HEK293 (cell line): ENCODE measurements around the gene COL9A3.

Source experiments
- CTCF ChIA-PET: fragments of 350-600 bp; formaldehyde crosslinking; extraction: SDS; loops from one replicate; lab custom pipeline; 2021; ENCODE audit warnings: antibody characterized with exemption; lab: Yijun Ruan, JAX
- POLR2A ChIA-PET: fragments of 300-600 bp; formaldehyde crosslinking; extraction: SDS; loops from one replicate; lab custom pipeline; 2020; ENCODE audit warnings: antibody characterized with exemption, inconsistent platforms; lab: Yijun Ruan, JAX
- H3K27ac ChIP-seq: fragments of 200-500 bp; sonication (Bioruptor generic); 2 replicates; pipeline ENCODE4 v1.5.1; 2014; ENCODE audit warnings: low read depth, low read length, control low read depth, inconsistent platforms; ENCODE audit errors: extremely low read depth
- H3K36me3 ChIP-seq, 2 experiments: fragments of 200-500 bp in 1 of 2; sonication (Bioruptor generic) in 1 of 2; 1 replicate in 1 of 2; 2 replicates in 1 of 2; pipeline ENCODE4 v1.5.1; 2014 to 2017; ENCODE audit warnings: inconsistent platforms in 2 of 2, low read length in 2 of 2; ENCODE audit not compliant: control insufficient read depth in 2 of 2, insufficient read depth in 1 of 2
- H3K4me1 ChIP-seq: fragments of 200-500 bp; sonication (Bioruptor generic); 2 replicates; pipeline ENCODE4 v1.5.1; 2014; ENCODE audit warnings: mild to moderate bottlenecking, low read length, inconsistent platforms; ENCODE audit not compliant: control insufficient read depth, insufficient read depth
- H3K4me3 ChIP-seq: 2 replicates; pipeline ENCODE4 v1.5.1; 2011; ENCODE audit warnings: low read depth, mild to moderate bottlenecking, control low read depth, low read length, moderate library complexity
- H3K9me3 ChIP-seq: fragments of 200-500 bp; sonication (Bioruptor generic); 2 replicates; pipeline ENCODE4 v1.5.1; 2014; ENCODE audit warnings: low read depth, low read length, inconsistent platforms; ENCODE audit not compliant: control insufficient read depth, insufficient read depth
- IKZF3 ChIP-seq: fragments of 450-650 bp; IDR thresholded peaks from 2 replicates; pipeline ENCODE4 v1.5.0; 2018; ENCODE audit warnings: missing biosample characterization, mild to moderate bottlenecking, missing genetic modification characterization, moderate library complexity
- KLF8 ChIP-seq: fragments of 450-650 bp; formaldehyde crosslinking; IDR thresholded peaks from 2 replicates; pipeline ENCODE4 v1.5.1; 2016; ENCODE audit warnings: missing biosample characterization, missing genetic modification characterization
- MEIS1 ChIP-seq: sonication (generic); formaldehyde crosslinking; IDR thresholded peaks from 2 replicates; pipeline ENCODE4 v1.8.1; 2022; ENCODE audit warnings: missing genetic modification reagents, mild to moderate bottlenecking, borderline replicate concordance
- SALL2 ChIP-seq: fragments of 450-650 bp; formaldehyde crosslinking; IDR thresholded peaks from 2 replicates; pipeline ENCODE4 v1.5.0; 2017; ENCODE audit warnings: missing biosample characterization, mild to moderate bottlenecking, missing genetic modification characterization, borderline replicate concordance
- YY2 ChIP-seq: fragments of 450-650 bp; formaldehyde crosslinking; IDR thresholded peaks from 2 replicates; pipeline ENCODE4 v1.5.1; 2016; ENCODE audit warnings: missing biosample characterization, missing genetic modification characterization
- ZBTB17 ChIP-seq: fragments of 450-650 bp; formaldehyde crosslinking; IDR thresholded peaks from 2 replicates; pipeline ENCODE4 v1.5.1; 2016; ENCODE audit warnings: missing biosample characterization, missing genetic modification characterization
- ZFHX2 ChIP-seq: fragments of 450-650 bp; formaldehyde crosslinking; conservative IDR thresholded peaks from 2 replicates; pipeline ENCODE4 v1.5.1; 2016; ENCODE audit warnings: missing biosample characterization, missing genetic modification characterization
- ZNF114 ChIP-seq: fragments of 450-650 bp; formaldehyde crosslinking; IDR thresholded peaks from 2 replicates; pipeline ENCODE4 v1.5.0; 2017; ENCODE audit warnings: missing biosample characterization, missing genetic modification characterization
- ZNF132 ChIP-seq: fragments of 450-650 bp; formaldehyde crosslinking; IDR thresholded peaks from 2 replicates; pipeline ENCODE4 v1.5.1; 2017; ENCODE audit warnings: missing biosample characterization, missing genetic modification characterization, borderline replicate concordance
- ZNF2 ChIP-seq: fragments of 450-650 bp; formaldehyde crosslinking; IDR thresholded peaks from 2 replicates; pipeline ENCODE4 v1.5.1; 2016; ENCODE audit warnings: missing biosample characterization, missing genetic modification characterization
- ZNF202 ChIP-seq: fragments of 450-650 bp; formaldehyde crosslinking; IDR thresholded peaks from 2 replicates; pipeline ENCODE4 v1.5.1; 2016; ENCODE audit warnings: missing biosample characterization, missing genetic modification characterization, borderline replicate concordance
- ZNF274 ChIP-seq, 2 experiments: fragments of 200-500 bp in 1 of 2; fragments of 450-650 bp in 1 of 2; sonication (Bioruptor generic) in 1 of 2; formaldehyde crosslinking in 1 of 2; IDR thresholded peaks; 2 replicates each; pipeline versions ENCODE4 v1.5.1 to v1.6.1; 2014 to 2016; ENCODE audit warnings: borderline replicate concordance in 1 of 2, inconsistent platforms in 1 of 2, low read length in 1 of 2, missing biosample characterization in 1 of 2, missing genetic modification characterization in 1 of 2
- ZNF354C ChIP-seq: fragments of 450-650 bp; formaldehyde crosslinking; IDR thresholded peaks from 2 replicates; pipeline ENCODE4 v1.5.1; 2016; ENCODE audit warnings: missing biosample characterization, missing genetic modification characterization, low read depth, borderline replicate concordance
- ZNF37A ChIP-seq: fragments of 450-650 bp; IDR thresholded peaks from 2 replicates; pipeline ENCODE4 v1.5.1; 2018; ENCODE audit warnings: missing biosample characterization, missing genetic modification characterization
- ZNF426 ChIP-seq: fragments of 450-650 bp; formaldehyde crosslinking; IDR thresholded peaks from 2 replicates; pipeline ENCODE4 v1.5.1; 2017; ENCODE audit warnings: missing biosample characterization, missing genetic modification characterization, mild to moderate bottlenecking, inconsistent platforms, moderate library complexity
- ZNF48 ChIP-seq: fragments of 450-650 bp; formaldehyde crosslinking; IDR thresholded peaks from 2 replicates; pipeline ENCODE4 v1.5.1; 2016; ENCODE audit warnings: missing biosample characterization, missing genetic modification characterization
- ZNF530 ChIP-seq: fragments of 450-650 bp; formaldehyde crosslinking; IDR thresholded peaks from 2 replicates; pipeline ENCODE4 v1.5.1; 2016; ENCODE audit warnings: low read depth, missing biosample characterization, missing genetic modification characterization
- ZNF596 ChIP-seq: fragments of 450-650 bp; IDR thresholded peaks from 2 replicates; pipeline ENCODE4 v1.5.0; 2018; ENCODE audit warnings: missing biosample characterization, mild to moderate bottlenecking, missing genetic modification characterization, moderate library complexity
- ZNF600 ChIP-seq: fragments of 450-650 bp; formaldehyde crosslinking; IDR thresholded peaks from 2 replicates; pipeline ENCODE4 v1.5.1; 2016; ENCODE audit warnings: missing biosample characterization, missing genetic modification characterization
- TF ChIP-seq, protein P1 (sequence below): fragments of 450-650 bp; formaldehyde crosslinking; IDR thresholded peaks from 2 replicates; pipeline ENCODE4 v1.5.1; 2016; ENCODE audit warnings: missing biosample characterization, missing genetic modification characterization
- TF ChIP-seq, protein P2 (sequence below): fragments of 450-650 bp; formaldehyde crosslinking; IDR thresholded peaks from 2 replicates; pipeline ENCODE4 v1.5.1; 2016; ENCODE audit warnings: missing biosample characterization, missing genetic modification characterization
- TF ChIP-seq, protein P3 (sequence below): fragments of 450-650 bp; formaldehyde crosslinking; IDR thresholded peaks from 2 replicates; pipeline ENCODE4 v1.5.1; 2016; ENCODE audit warnings: missing biosample characterization, missing genetic modification characterization
- TF ChIP-seq, protein P4 (sequence below): fragments of 450-650 bp; IDR thresholded peaks from 2 replicates; pipeline ENCODE4 v1.5.1; 2018; ENCODE audit warnings: missing biosample characterization, missing genetic modification characterization
- TF ChIP-seq, protein P5 (sequence below): fragments of 450-650 bp; formaldehyde crosslinking; IDR thresholded peaks from 2 replicates; pipeline ENCODE4 v1.5.1; 2016; ENCODE audit warnings: missing biosample characterization, missing genetic modification characterization

Gene COL9A3

DNA sequence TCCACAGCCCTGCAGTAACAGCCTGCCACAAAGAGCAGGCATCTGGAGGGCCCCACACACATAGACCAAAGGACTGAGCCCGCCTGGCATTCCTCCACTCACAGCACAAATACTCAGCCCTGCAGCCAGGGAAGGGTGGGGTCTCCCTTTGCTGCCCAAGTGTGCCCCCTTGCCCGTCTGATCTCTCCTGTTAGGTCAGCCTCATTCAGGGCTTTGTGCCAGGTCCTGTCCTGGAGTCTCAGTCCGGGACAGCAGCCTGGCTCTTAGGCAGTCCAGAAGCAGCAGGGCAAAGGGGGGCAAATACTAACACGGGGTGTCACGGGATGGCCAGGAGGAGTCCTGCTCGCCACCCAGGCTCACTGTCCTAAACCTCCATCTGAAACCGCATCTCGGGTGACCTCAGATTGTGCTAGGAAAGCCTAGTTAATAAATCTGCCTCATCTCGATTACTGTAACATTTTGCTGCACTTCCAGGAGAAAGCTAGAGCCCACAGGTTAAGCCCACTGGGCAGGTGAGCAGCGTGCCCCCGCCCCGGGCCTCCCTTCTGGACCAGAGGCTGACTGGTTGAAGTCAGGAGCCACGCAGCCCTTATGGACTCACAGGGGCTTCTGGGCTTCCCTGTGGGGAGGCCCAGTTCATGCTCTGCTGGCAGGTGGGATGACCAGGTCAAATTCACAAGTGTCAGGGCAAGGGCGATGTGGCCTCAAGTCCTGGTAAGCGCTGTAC, 15.4 kb upstream of the COL9A3 start (continued):
- TF ChIP-seq, protein P1, sequence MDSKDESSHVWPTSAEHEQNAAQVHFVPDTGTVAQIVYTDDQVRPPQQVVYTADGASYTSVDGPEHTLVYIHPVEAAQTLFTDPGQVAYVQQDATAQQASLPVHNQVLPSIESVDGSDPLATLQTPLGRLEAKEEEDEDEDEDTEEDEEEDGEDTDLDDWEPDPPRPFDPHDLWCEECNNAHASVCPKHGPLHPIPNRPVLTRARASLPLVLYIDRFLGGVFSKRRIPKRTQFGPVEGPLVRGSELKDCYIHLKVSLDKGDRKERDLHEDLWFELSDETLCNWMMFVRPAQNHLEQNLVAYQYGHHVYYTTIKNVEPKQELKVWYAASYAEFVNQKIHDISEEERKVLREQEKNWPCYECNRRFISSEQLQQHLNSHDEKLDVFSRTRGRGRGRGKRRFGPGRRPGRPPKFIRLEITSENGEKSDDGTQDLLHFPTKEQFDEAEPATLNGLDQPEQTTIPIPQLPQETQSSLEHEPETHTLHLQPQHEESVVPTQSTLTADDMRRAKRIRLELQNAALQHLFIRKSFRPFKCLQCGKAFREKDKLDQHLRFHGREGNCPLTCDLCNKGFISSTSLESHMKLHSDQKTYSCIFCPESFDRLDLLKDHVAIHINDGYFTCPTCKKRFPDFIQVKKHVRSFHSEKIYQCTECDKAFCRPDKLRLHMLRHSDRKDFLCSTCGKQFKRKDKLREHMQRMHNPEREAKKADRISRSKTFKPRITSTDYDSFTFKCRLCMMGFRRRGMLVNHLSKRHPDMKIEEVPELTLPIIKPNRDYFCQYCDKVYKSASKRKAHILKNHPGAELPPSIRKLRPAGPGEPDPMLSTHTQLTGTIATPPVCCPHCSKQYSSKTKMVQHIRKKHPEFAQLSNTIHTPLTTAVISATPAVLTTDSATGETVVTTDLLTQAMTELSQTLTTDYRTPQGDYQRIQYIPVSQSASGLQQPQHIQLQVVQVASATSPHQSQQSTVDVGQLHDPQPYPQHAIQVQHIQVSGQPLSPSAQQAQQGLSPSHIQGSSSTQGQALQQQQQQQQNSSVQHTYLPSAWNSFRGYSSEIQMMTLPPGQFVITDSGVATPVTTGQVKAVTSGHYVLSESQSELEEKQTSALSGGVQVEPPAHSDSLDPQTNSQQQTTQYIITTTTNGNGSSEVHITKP: no peak
- TF ChIP-seq ZNF202 (no peak), ZNF37A (tag by site-specific recombination) (no peak), IKZF3 (tag by site-specific recombination) (no peak), KLF8 (tag by site-specific recombination) (no peak), SALL2 (no peak), YY2 (no peak), ZNF596 (tag by site-specific recombination) (no peak)
- TF ChIP-seq, protein P2, sequence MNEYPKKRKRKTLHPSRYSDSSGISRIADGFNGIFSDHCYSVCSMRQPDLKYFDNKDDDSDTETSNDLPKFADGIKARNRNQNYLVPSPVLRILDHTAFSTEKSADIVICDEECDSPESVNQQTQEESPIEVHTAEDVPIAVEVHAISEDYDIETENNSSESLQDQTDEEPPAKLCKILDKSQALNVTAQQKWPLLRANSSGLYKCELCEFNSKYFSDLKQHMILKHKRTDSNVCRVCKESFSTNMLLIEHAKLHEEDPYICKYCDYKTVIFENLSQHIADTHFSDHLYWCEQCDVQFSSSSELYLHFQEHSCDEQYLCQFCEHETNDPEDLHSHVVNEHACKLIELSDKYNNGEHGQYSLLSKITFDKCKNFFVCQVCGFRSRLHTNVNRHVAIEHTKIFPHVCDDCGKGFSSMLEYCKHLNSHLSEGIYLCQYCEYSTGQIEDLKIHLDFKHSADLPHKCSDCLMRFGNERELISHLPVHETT (tag by site-specific recombination): no peak
- TF ChIP-seq, protein P3, sequence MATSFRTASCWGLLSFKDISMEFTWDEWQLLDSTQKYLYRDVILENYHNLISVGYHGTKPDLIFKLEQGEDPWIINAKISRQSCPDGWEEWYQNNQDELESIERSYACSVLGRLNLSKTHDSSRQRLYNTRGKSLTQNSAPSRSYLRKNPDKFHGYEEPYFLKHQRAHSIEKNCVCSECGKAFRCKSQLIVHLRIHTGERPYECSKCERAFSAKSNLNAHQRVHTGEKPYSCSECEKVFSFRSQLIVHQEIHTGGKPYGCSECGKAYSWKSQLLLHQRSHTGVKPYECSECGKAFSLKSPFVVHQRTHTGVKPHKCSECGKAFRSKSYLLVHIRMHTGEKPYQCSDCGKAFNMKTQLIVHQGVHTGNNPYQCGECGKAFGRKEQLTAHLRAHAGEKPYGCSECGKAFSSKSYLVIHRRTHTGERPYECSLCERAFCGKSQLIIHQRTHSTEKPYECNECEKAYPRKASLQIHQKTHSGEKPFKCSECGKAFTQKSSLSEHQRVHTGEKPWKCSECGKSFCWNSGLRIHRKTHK (tag by site-specific recombination): no peak
- TF ChIP-seq, all 188 proteins: peak for 0

DNA sequence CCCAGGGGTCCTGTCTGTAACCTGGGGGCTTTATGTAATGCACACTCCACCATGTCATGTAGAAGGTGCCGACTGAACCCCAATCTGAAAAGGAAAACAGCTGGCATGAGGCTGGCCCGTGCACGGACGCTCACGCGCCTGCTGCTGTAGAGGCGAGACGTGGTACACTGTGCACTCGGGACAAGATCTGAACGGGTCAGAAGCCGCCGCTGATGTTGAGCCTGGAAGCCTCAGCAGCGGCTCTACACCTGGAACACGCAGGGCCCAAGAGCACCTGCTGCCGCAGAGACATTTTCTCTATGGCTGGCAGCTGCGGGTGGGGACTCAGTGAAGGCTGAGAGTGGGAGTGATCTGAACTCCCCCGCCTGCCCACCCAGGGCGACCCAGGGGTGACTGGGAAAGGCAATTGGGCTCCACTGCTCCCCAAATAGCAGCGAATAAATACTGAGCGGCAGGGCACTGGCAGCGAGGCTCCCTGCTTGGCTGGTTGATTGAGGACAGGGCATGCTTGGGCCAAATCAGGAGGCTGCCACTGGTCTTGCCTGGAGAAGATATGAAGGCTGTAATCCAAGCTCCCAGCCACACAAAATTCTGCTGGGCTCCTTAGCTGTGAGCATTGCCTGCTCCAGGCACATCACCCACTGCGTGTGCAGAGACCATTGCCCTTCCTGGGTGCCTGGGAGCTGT, 14.7 kb upstream of the COL9A3 start:
- CTCF ChIA-PET: interaction anchor here (0.6 kb wide), 1 partner anchor 124 kb away, joined by 3 read pairs; no protein-coding TSS in a partner anchor
- no peaks in the 10 kb centered on the region for H3K4me1 ChIP-seq
- H3K4me3 ChIP-seq: no peak overlapping the region
- no peak overlapping the region for H3K27ac ChIP-seq
- H3K36me3 ChIP-seq: peaks cover 0 to 53% of the 10 kb centered on the region in 2 experiments; a peak in 1 of 3 replicates
- POLR2A ChIA-PET: interaction anchor here (0.6 to 1.3 kb wide), 2 partner anchors 8 to 14 kb away, joined by 3 read pairs; no protein-coding TSS in a partner anchor
- H3K9me3 ChIP-seq: no peaks in the 10 kb centered on the region
- no peak for TF ChIP-seq ZNF114 (tag by site-specific recombination)
- TF ChIP-seq ZNF354C (tag by site-specific recombination): no peak
- TF ChIP-seq ZNF132: no peak
- no peak for TF ChIP-seq MEIS1
- TF ChIP-seq ZNF274 (IDR thresholded peaks at IDR 0.05; ENCODE audit: low read length): no peak
- TF ChIP-seq ZNF274 (tag by site-specific recombination; IDR thresholded peaks at IDR 0.05; ENCODE audit: borderline replicate concordance): no peak
- no peak for TF ChIP-seq ZNF2 (tag by site-specific recombination)
- TF ChIP-seq, protein P4, sequence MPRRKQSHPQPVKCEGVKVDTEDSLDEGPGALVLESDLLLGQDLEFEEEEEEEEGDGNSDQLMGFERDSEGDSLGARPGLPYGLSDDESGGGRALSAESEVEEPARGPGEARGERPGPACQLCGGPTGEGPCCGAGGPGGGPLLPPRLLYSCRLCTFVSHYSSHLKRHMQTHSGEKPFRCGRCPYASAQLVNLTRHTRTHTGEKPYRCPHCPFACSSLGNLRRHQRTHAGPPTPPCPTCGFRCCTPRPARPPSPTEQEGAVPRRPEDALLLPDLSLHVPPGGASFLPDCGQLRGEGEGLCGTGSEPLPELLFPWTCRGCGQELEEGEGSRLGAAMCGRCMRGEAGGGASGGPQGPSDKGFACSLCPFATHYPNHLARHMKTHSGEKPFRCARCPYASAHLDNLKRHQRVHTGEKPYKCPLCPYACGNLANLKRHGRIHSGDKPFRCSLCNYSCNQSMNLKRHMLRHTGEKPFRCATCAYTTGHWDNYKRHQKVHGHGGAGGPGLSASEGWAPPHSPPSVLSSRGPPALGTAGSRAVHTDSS (tag by site-specific recombination): no peak
- TF ChIP-seq ZNF530 (tag by site-specific recombination): no peak
- TF ChIP-seq ZNF426 (tag by site-specific recombination): no peak
- 0 out of 2 replicates have a peak, but pooled peaks have one; percentile 41 for TF ChIP-seq ZNF600 (tag by site-specific recombination)
- TF ChIP-seq ZNF48 (tag by site-specific recombination): no peak
- TF ChIP-seq, protein P5, sequence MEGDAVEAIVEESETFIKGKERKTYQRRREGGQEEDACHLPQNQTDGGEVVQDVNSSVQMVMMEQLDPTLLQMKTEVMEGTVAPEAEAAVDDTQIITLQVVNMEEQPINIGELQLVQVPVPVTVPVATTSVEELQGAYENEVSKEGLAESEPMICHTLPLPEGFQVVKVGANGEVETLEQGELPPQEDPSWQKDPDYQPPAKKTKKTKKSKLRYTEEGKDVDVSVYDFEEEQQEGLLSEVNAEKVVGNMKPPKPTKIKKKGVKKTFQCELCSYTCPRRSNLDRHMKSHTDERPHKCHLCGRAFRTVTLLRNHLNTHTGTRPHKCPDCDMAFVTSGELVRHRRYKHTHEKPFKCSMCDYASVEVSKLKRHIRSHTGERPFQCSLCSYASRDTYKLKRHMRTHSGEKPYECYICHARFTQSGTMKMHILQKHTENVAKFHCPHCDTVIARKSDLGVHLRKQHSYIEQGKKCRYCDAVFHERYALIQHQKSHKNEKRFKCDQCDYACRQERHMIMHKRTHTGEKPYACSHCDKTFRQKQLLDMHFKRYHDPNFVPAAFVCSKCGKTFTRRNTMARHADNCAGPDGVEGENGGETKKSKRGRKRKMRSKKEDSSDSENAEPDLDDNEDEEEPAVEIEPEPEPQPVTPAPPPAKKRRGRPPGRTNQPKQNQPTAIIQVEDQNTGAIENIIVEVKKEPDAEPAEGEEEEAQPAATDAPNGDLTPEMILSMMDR (tag by site-specific recombination): no peak
- 0 out of 2 replicates have a peak, but pooled peaks have one; percentile 5 for TF ChIP-seq ZFHX2
- peak; percentile 72 for TF ChIP-seq ZBTB17 (tag by site-specific recombination)
